Panc1 (cell line): ENCODE results near the gene DPM3.

ENCODE experiments used
- CTCF ChIP-seq: fragments of 450-650 bp; IDR thresholded peaks from 2 replicates; pipeline ENCODE4 v1.5.1; 2017; ENCODE audit warnings: mild to moderate bottlenecking
- POLR2AphosphoS5 ChIP-seq: IDR thresholded peaks from 2 replicates; pipeline ENCODE4 v1.6.1; 2012; ENCODE audit warnings: mild to moderate bottlenecking, low read depth, low read length, moderate library complexity
- REST ChIP-seq, 2 experiments: IDR thresholded peaks; 2 replicates each; pipeline ENCODE4 v1.6.1; 2011 to 2012; ENCODE audit warnings: low read depth in 2 of 2, control low read depth in 1 of 2, low read length in 1 of 2, mild to moderate bottlenecking in 1 of 2, moderate library complexity in 1 of 2; ENCODE audit not compliant: insufficient read depth in 1 of 2
- SIN3A ChIP-seq: IDR thresholded peaks from 2 replicates; pipeline ENCODE4 v1.6.1; 2012; ENCODE audit warnings: low read depth, mild to moderate bottlenecking, low read length, moderate library complexity, borderline replicate concordance; ENCODE audit not compliant: insufficient read depth
- TCF7L2 ChIP-seq: IDR thresholded peaks from 2 replicates; pipeline ENCODE4 v1.6.1; 2011; ENCODE audit warnings: mild to moderate bottlenecking, low read depth, low read length, inconsistent platforms

- TF ChIP-seq CTCF, result no peak
- TF ChIP-seq REST (IDR thresholded peaks at IDR 0.05; ENCODE audit: insufficient read depth in 1 of 2, low read depth in 2 of 2, low read length in 1 of 2), result no peak
- TF ChIP-seq POLR2AphosphoS5, result no peak
- TF ChIP-seq SIN3A, result no peak
- no peak for TF ChIP-seq TCF7L2
Measured at GRCh38 chr1:155187456-155187891, 47.1 kb upstream of the DPM3 start.
